Left ventricle myocardium superior (tissue), 1 donor: ENCODE data around the gene TFDP2. TPM values are rescaled to one million over a fixed set of nuclear protein-coding genes. Genes with fewer than 3 reads are reported as not detected.
"Not testable (repeated sequence)": the region's sequence is repeated elsewhere in the genome, so short reads cannot be mapped to it uniquely, and the experiment has no call there.

ENCODE experiments used
- ATAC-seq: fragments of 200-7000 bp; cut with Tn5 transposase; one replicate; pipeline ENCODE4 v1.9.1; 2020; ENCODE audit warnings: mild to moderate bottlenecking, moderate library complexity
- DNase-seq: peaks from one replicate; pipeline ENCODE4 v3.0.0-alpha.2; 2020
- intact Hi-C: fragments of 100-400 bp; cut with micrococcal nuclease; formaldehyde crosslinking; loops from one replicate; pipeline ENCODE4 v1.11.0; 2022
- total RNA-seq: library from RNA; stranded (reverse); fragmentation: NEBNext Ultra II Directional; extraction: Animal tissue kit (Norgen Biotek cat#: 25700); gene quantifications from one replicate; pipeline ENCODE4 v1.2.1, GENCODE V29; 2021
- donor health status: DM: no; HTN: yes; CAD: no; lungs with severe emphysema.

TFDP2 gene
- total RNA-seq, 1 donor from 2014 or later: 62.4 TPM

- no peak for DNase-seq
- intact Hi-C loops: loop anchor here (5.0 kb wide), 1 partner anchor 171 kb away; no protein-coding TSS in a partner anchor
Measured at GRCh38 chr3:141913150-141913811, 236.1 kb downstream of the TFDP2 start.

GRCh38 chr3:141909986-141910385 lies 239.4 kb downstream of the TFDP2 start:
- DNase-seq, ATAC-seq: not testable (repeated sequence)
- intact Hi-C loops: loop anchor here (5.0 kb wide), 1 partner anchor 168 kb away; no protein-coding TSS in a partner anchor

More at GRCh38 chr3:141913150-141913811, 236.1 kb downstream of the TFDP2 start:
- ATAC-seq: peak; percentile 66

GRCh38 chr3:141909408-141909807 lies 239.9 kb downstream of the TFDP2 start:
- DNase-seq (no peak), ATAC-seq (no peak)
- intact Hi-C loops: no loop called here

GRCh38 chr3:141905129-141905528 lies 244.2 kb downstream of the TFDP2 start:
- no peak for DNase-seq
- no peak for ATAC-seq
- intact Hi-C loops: no loop called here

GRCh38 chr3:141904203-141904602 lies 245.1 kb downstream of the TFDP2 start:
- ATAC-seq: no peak
- DNase-seq: no peak
- intact Hi-C loops: no loop called here

- intact Hi-C loops: no loop called here
- no peak for DNase-seq
- ATAC-seq: no peak
Measured at GRCh38 chr3:141901914-141902313, 247.4 kb downstream of the TFDP2 start.

GRCh38 chr3:141900343-141900742 lies 249.0 kb downstream of the TFDP2 start:
- intact Hi-C loops: no loop called here
- DNase-seq (no peak), ATAC-seq (no peak)

GRCh38 chr3:141898908-141899307 lies 250.4 kb downstream of the TFDP2 start:
- no peak for ATAC-seq
- no peak for DNase-seq
- intact Hi-C loops: no loop called here

- intact Hi-C loops: no loop called here
- DNase-seq: no peak
- no peak for ATAC-seq
Measured at GRCh38 chr3:141895731-141896130, 253.6 kb downstream of the TFDP2 start.

- no peak for ATAC-seq
- intact Hi-C loops: no loop called here
- DNase-seq: no peak
Measured at GRCh38 chr3:141894524-141895176, 254.7 kb downstream of the TFDP2 start.

Other genes with a start within 250 kb of the TFDP2 start
- 7.9 TPM for gene GK5, start 76.0 kb upstream of the TFDP2 start, total RNA-seq